ENCODE results near the gene IRAK3.

- TF ChIP-seq, protein P1, sequence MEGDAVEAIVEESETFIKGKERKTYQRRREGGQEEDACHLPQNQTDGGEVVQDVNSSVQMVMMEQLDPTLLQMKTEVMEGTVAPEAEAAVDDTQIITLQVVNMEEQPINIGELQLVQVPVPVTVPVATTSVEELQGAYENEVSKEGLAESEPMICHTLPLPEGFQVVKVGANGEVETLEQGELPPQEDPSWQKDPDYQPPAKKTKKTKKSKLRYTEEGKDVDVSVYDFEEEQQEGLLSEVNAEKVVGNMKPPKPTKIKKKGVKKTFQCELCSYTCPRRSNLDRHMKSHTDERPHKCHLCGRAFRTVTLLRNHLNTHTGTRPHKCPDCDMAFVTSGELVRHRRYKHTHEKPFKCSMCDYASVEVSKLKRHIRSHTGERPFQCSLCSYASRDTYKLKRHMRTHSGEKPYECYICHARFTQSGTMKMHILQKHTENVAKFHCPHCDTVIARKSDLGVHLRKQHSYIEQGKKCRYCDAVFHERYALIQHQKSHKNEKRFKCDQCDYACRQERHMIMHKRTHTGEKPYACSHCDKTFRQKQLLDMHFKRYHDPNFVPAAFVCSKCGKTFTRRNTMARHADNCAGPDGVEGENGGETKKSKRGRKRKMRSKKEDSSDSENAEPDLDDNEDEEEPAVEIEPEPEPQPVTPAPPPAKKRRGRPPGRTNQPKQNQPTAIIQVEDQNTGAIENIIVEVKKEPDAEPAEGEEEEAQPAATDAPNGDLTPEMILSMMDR (IDR thresholded peaks at IDR 0.05; ENCODE audit: extremely low read depth in 1 of 2, insufficient read depth in 1 of 2, low read depth in 1 of 2, low read length in 2 of 2): no peak
- TF ChIP-seq MAX (IDR thresholded peaks at IDR 0.05; ENCODE audit: insufficient read depth, insufficient read length): no peak
- TF ChIP-seq POLR2A (IDR thresholded peaks at IDR 0.05; ENCODE audit: low read depth, low read length): no peak
- TF ChIP-seq POLR2AphosphoS5 (IDR thresholded peaks at IDR 0.05; ENCODE audit: insufficient read depth, low read depth, low read length): no peak
Observed at GRCh38 chr12:66243911-66244310, 54.9 kb downstream of the IRAK3 start.

Data from endothelial cell of umbilical vein (primary cell).